Tibial artery (tissue), 4 donors: ENCODE data around the gene ANKRD34A.

ENCODE experiments used
- DNase-seq, 2 donors: peaks; one replicate each; pipeline ENCODE4 v3.0.0-alpha.2; 2019
- H3K27ac ChIP-seq, 2 donors: fragments of 200-600 bp; sonication (generic) in 1 of 2; 1 replicate in 1 of 2; 2 replicates in 1 of 2; pipeline ENCODE4 v1.5.1; 2018 to 2019; ENCODE audit warnings: mild to moderate bottlenecking in 1 of 2
- H3K27me3 ChIP-seq, 2 donors: fragments of 200-600 bp; sonication (generic) in 1 of 2; one replicate each; pipeline versions ENCODE4 v1.5.1 to v1.6.0; 2016 to 2019
- H3K36me3 ChIP-seq, 3 donors: fragments of 200-600 bp; sonication (generic) in 2 of 3; one replicate each; pipeline ENCODE4 v1.5.1; 2016 to 2019; ENCODE audit warnings: mild to moderate bottlenecking in 2 of 3
- H3K4me1 ChIP-seq, 4 donors: fragments of 200-600 bp; sonication (generic) in 2 of 4; 1 replicate in 3 of 4; 2 replicates in 1 of 4; pipeline ENCODE4 v1.5.1; 2016 to 2019
- H3K4me3 ChIP-seq, 2 donors: fragments of 200-600 bp; sonication (generic) in 1 of 2; 1 replicate in 1 of 2; 2 replicates in 1 of 2; pipeline ENCODE4 v1.5.1; 2018 to 2019; ENCODE audit warnings: mild to moderate bottlenecking in 2 of 2
- H3K9me3 ChIP-seq, 3 donors: fragments of 200-600 bp; sonication (generic) in 1 of 3; one replicate each; pipeline ENCODE4 v1.5.1; 2016 to 2019
- intact Hi-C: fragments of 100-400 bp; cut with DNase I; formaldehyde crosslinking; loops from one replicate; pipeline ENCODE4 v1.15.0; 2023; ENCODE audit warnings: low total_unique reads
- TF ChIP-seq, protein P1 (sequence below), 2 experiments: fragments of 200-600 bp in 1 of 2; fragments of 450-650 bp in 1 of 2; IDR thresholded peaks; one replicate each; pipeline ENCODE4 v1.5.1; 2017 to 2019; ENCODE audit warnings: antibody characterized with exemption in 2 of 2, mild to moderate bottlenecking in 1 of 2, moderate library complexity in 1 of 2

Gene ANKRD34A

DNA sequence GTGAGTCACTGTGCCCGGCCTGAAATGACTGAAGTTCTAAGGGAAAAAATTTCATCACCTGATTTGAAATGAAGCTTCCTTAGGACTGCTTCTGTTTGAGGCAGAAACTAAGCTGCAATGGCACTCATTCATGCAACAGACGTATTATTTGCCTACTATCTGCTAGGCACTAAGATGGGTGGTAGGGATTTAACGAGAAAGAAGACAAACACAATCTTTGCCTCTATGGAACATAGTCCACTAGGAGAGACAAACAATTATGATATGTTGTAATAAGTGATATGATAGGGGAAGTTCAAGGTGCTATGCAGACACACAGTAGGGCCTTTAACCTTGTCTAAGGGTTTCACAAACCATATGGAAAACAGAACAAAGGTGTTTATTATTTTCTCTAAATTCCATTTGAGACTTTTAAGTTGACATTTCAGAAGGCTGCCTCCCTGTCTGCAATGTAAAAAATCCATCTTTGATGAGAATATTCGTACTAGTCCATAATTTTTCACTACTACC, 17.8 kb downstream of the ANKRD34A start:
- intact Hi-C loops: no loop called here
- Histone ChIP-seq H3K4me3 (no peak overlapping the region), H3K27me3 (no peaks in the 10 kb centered on the region), H3K9me3 (no peaks in the 10 kb centered on the region), H3K4me1 (peaks cover 0 to 22% (median 7%) of the 10 kb centered on the region in 4 donors), H3K36me3 (peaks cover 13 to 55% (median 32%) of the 10 kb centered on the region in 3 donors), H3K27ac (no peak overlapping the region)
- no peak for DNase-seq
- TF ChIP-seq, protein P1, sequence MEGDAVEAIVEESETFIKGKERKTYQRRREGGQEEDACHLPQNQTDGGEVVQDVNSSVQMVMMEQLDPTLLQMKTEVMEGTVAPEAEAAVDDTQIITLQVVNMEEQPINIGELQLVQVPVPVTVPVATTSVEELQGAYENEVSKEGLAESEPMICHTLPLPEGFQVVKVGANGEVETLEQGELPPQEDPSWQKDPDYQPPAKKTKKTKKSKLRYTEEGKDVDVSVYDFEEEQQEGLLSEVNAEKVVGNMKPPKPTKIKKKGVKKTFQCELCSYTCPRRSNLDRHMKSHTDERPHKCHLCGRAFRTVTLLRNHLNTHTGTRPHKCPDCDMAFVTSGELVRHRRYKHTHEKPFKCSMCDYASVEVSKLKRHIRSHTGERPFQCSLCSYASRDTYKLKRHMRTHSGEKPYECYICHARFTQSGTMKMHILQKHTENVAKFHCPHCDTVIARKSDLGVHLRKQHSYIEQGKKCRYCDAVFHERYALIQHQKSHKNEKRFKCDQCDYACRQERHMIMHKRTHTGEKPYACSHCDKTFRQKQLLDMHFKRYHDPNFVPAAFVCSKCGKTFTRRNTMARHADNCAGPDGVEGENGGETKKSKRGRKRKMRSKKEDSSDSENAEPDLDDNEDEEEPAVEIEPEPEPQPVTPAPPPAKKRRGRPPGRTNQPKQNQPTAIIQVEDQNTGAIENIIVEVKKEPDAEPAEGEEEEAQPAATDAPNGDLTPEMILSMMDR (IDR thresholded peaks at IDR 0.05): no peak

DNA sequence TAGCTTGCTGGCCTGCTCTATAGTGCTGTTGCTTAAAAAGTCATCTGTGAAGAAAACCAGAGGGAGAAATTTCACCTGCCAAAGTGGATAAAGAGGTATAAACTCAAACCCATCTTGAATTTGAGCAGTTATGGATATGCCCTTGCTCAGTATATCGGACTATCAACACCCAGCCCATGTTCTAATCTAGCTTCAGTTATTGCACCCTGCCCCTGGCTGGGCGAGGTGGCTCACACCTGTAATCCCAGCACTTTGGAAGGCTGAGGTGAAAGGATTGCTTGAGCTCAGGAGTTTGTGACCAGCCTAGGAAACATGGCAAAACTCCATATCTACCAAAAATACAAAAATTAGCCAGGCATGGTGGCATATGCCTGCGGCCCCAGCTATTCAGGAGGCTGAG, 19.8 kb downstream of the ANKRD34A start:
- H3K4me3 ChIP-seq: no peak overlapping the region
- H3K36me3 ChIP-seq: peaks cover 17 to 51% (median 32%) of the 10 kb centered on the region in 3 donors
- H3K9me3 ChIP-seq: no peaks in the 10 kb centered on the region
- intact Hi-C loops: no loop called here
- no peak overlapping the region for H3K27ac ChIP-seq
- no peaks in the 10 kb centered on the region for H3K27me3 ChIP-seq
- DNase-seq: no peak
- TF ChIP-seq, protein P1 (IDR thresholded peaks at IDR 0.05): no peak
- H3K4me1 ChIP-seq: peaks cover 0 to 7% (median under 1%) of the 10 kb centered on the region in 4 donors

DNA sequence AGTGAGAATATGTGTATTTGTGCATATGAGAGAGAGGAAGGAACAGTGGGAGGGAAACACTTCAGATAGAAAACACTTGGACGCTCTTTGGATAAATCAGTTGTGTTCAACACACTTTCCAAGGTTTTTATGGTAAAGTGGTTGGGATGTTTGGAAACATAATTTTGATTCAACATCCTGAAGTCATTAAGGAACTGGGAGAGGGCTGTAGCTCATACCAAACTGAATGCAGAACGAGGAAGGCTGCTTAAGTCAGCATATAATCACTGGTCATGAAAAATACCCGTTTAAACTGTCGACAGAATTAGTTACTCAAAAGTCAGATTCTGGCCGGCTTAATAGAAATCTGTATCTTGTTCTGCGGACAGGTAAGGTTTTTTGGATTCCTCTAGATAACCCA, 21.5 kb downstream of the ANKRD34A start:
- Histone ChIP-seq H3K27ac (no peak overlapping the region), H3K4me1 (no peaks in the 10 kb centered on the region), H3K36me3 (peaks cover 19 to 49% (median 32%) of the 10 kb centered on the region in 3 donors), H3K4me3 (no peak overlapping the region), H3K9me3 (no peaks in the 10 kb centered on the region), H3K27me3 (no peaks in the 10 kb centered on the region)
- intact Hi-C loops: no loop called here
- TF ChIP-seq, protein P1 (IDR thresholded peaks at IDR 0.05): no peak
- no peak for DNase-seq

DNA sequence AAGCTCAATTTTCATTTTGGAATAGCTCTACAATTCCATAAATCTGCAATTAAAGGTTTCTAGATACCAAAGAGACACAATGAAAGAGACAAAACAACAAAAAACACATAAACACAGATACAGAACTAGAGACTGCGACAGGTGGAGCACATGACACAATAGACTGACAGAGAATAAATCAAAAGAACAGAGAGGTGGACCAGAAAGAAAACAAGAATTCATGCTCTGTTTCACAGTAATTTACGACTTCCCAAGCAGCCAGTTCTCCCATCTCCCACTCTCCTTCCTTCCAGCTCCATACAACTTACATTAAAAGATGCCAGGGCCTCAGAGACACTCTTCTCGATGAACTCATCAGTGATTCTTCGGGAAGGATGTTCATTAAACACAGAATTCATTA, 22.0 kb downstream of the ANKRD34A start:
- Histone ChIP-seq H3K9me3 (no peaks in the 10 kb centered on the region), H3K4me3 (no peak overlapping the region), H3K4me1 (no peaks in the 10 kb centered on the region), H3K36me3 (peaks cover 21 to 52% (median 33%) of the 10 kb centered on the region in 3 donors), H3K27ac (no peak overlapping the region), H3K27me3 (no peaks in the 10 kb centered on the region)
- TF ChIP-seq, protein P1 (IDR thresholded peaks at IDR 0.05): no peak
- no peak for DNase-seq
- intact Hi-C loops: no loop called here

DNA sequence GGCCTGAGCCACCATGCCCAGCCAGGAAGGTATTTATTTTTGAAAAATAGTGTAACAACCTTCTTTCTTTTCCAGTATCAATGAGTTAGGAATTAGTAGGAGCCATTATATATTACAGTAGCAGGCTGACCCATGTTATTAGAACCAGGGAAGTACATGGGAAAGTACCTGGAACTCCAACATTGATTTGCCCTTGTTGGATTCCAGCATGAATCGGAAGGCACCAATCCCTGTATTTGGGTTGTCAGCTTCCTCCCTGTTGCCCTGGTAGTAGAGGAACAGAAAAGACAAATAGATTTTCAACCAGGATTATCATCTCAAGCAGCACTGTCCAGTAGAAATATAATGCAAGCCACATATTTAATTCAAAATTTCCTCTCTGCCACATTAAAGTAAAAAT, 26.9 kb downstream of the ANKRD34A start:
- no peaks in the 10 kb centered on the region for H3K9me3 ChIP-seq
- H3K4me3 ChIP-seq: no peak overlapping the region
- peaks cover 51 to 66% (median 54%) of the 10 kb centered on the region in 3 donors for H3K36me3 ChIP-seq
- intact Hi-C loops: no loop called here
- H3K4me1 ChIP-seq: no peaks in the 10 kb centered on the region
- no peaks in the 10 kb centered on the region for H3K27me3 ChIP-seq
- TF ChIP-seq, protein P1 (IDR thresholded peaks at IDR 0.05): no peak
- no peak overlapping the region for H3K27ac ChIP-seq
- no peak for DNase-seq

DNA sequence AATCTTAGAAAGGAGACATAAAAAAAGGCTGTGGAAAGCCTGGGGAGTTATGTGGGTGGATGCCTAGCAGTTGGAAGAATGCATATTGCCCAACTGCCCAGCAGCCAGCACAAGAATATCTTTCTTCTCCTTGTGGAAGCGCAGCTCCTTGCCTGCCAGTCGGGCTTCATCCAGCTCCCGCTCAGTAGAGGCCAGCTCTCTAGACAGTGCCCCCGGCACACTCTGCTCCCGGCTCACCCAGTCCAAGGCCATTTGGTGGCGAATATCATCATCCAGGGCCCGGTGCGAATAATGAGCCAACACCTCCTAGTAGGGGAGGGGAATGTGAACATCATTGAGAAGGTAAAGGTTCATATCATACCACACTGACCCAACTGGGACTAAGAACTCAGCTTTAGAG, 28.1 kb downstream of the ANKRD34A start:
- intact Hi-C loops: no loop called here
- TF ChIP-seq, protein P1 (IDR thresholded peaks at IDR 0.05): no peak
- Histone ChIP-seq H3K4me3 (no peak overlapping the region), H3K27ac (no peak overlapping the region), H3K27me3 (no peaks in the 10 kb centered on the region), H3K4me1 (no peaks in the 10 kb centered on the region), H3K36me3 (peaks cover 43 to 66% (median 48%) of the 10 kb centered on the region in 3 donors), H3K9me3 (no peaks in the 10 kb centered on the region)
- DNase-seq: no peak
